Activated naive CD4-positive, alpha-beta T cell treated with Interleukin-2 at 50 U/mL for 16 hours (primary cell): ENCODE measurements around the gene TMEM171.

Source experiments
- DNase-seq: peaks from one replicate; pipeline ENCODE4 v3.0.0-alpha.2; 2020

Gene TMEM171, protein sequence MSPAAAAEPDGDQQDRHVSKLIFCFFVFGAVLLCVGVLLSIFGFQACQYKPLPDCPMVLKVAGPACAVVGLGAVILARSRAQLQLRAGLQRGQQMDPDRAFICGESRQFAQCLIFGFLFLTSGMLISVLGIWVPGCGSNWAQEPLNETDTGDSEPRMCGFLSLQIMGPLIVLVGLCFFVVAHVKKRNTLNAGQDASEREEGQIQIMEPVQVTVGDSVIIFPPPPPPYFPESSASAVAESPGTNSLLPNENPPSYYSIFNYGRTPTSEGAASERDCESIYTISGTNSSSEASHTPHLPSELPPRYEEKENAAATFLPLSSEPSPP

DNA sequence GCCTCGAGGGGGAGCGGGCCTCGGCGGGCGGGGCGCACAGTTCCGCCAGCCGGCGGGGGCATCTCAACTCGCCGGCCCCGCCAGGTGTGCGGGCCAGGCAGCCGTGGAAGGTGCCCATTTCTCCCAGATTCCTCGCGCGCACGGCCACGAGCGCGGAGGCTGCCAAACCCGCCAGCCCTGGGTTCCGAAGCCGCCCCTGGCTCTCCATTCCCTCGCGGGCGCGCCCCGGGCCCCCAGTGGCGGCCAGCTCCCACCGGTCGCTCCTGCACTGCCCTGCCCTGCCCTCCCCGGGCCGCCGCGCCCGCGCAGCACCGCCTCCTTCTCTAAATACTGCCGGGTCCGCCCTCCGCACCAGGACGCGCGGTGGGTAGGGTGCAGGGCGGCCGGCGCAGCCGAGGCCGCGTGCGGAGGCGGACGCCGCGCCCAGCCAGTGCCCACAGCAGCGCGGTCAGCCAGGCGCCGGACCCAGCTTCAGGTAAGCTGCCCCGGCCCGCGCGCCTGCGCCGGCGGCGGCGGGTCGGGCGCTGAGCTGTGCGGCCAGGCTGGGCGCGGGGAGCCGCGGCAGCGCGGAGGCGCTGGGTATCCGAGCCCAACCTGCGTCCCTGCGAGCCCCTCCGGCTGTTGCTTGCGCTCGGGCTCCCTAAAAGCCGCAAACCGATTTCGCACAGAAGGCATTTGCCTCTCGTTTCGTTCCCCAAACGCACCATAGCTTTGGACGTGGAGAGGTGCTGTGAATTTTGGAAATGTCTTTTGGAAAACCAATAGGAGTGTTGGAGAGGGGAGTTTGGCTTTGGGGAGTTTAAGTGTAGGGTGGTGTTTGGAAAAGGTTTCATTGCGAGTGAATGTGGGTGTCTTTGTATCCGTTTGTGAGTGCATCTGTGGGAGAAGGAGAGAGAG is at the start of gene TMEM171:
TMEM171 (plus strand) TSS at position 354 of the 897 bp plus-strand sequence. CDS start 2,799 bp downstream, outside the sequence.
- DNase-seq, result no peak

DNA sequence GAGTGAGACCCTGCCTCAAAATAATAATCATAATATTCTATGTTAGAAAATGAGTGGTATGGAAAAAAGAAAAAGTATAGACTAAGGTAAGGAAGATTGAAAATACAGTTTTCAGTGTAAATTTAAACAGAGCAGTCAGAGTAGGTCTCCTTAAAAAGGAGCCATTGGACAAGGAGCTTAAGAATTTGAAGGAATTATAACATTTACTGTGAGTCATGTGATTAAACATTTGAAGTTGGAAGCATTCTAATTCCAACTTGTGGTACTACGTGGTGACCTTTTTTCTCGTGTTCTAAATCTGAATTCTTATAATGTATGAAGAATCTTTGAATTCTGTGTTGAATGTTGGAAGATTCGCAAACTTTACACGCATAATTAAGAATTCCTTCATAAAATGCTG is 39.3 kb upstream of the TMEM171 start:
- DNase-seq, result no peak

DNA sequence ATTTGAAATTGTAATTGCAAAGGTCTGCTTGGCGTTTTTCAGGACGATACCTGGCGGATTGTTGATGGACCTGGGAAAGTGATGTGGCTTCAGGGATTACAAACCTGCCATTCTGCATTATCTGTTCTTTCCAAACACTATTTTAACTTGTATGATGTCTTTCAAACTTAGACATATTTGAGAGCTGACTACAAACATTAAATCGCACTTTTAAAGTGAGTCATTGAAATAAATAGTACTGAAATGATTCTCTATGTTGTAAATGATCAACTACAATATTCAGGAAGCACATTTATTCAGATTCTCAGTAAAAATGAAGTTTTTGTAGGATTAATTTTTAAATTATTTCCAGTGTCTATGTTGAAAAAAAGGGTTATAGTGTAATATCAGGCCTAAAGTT is 32.3 kb upstream of the TMEM171 start:
- no peak for DNase-seq

DNA sequence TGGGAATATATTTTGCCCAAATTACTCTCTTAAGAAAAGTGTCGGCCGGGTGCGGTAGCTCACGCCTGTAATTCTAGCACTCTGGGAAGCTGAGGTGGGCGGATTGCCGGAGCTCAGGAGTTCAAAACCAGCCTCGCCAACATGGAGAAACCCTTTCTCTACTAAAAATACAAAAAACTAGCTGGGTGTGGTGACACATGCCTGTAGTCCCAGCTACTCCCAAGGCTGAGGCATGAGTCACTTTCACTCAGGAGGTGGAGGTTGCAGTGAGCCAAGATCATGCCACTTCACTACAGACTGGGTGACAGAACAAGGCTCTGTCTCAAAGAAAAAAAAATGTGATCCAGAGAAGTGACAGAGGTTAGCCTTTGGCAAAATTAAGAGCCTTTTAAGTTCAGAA is 26.4 kb upstream of the TMEM171 start:
- DNase-seq, result no peak

DNA sequence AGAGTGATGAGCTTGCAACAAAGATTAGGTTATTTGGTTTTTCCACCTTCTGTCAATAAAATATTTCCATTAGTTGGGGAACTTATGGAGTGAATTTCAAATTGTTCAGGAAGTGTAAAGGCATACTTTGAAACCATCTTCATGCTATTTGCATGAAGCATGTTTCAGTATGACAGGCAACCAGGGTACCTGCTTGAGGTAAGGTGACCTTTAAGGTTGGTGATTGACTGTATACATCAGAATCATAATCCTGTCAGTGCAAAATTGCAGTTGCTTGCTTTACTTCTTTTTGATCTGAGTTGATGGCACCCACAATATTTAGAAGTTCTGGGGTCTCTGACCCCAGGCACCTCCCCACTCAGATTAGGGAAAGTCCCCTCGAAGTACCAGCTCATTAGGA is 26.0 kb upstream of the TMEM171 start:
- DNase-seq, result no peak

DNA sequence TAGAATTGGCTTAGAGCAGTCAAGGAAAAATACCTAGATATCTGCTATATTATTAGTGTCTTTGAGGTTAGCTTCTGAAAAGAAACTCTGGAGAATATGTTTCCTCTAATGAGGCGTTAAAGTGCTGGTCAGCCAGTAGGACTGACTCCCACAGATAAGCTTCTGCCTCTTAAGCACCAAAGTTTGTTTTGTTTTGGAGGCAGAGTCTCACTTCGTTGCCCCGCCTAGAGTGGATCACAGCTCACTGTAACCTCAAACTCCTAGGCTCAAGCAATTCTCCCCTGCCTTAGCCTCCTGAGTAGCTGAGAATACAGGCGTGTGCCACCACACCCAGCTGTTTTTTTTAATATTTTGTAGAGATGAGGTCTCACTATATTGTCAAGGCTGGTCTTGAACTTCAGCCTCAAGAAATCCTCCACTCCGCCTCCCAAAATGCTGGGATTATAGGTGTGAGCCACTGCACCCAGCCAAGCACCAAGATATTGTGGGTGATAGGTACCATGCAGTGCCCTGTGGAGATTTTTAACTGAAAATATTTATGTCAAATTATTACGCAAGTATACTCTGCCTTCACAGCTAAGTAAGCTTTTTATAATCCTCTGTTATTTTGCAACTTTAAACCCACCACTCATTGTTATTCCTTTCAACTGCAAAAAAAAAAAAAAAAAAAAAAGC is 24.7 kb upstream of the TMEM171 start:
- DNase-seq, result no peak

DNA sequence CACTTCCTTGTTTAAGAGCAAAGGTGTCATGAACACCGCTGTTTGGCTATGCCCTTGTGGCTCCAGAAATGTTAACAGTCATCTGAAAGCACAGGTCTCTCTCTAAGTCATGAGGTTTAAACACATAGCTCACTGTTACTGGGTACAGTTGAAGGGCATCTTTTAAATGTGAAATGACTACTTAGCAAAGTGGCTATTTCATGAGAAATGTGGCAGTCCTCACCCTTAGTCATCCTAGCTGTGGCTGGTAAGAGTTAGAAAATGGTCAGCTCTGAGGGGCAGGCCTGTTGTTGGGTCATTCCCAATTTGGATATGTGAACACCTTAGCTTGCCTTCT is 24.2 kb upstream of the TMEM171 start:
- DNase-seq, result no peak

DNA sequence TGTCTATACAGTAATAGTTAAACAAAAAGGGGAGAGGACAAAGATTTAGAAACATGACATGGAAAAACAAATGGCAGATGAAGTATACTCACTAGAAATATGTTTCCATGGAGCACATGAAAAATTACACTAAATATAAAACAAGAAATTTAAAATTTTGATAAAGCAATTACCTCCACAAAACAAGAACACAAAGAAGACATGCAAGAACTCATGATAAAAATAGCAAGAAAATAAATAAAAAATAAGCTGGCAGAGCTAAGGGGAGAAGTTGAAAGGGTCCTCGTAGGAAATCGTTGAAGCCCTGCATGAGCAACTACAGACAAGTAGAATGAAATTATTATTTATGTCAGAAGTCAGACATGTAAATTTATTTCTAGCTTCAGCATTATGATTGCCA is 22.6 kb upstream of the TMEM171 start:
- DNase-seq, result no peak

DNA sequence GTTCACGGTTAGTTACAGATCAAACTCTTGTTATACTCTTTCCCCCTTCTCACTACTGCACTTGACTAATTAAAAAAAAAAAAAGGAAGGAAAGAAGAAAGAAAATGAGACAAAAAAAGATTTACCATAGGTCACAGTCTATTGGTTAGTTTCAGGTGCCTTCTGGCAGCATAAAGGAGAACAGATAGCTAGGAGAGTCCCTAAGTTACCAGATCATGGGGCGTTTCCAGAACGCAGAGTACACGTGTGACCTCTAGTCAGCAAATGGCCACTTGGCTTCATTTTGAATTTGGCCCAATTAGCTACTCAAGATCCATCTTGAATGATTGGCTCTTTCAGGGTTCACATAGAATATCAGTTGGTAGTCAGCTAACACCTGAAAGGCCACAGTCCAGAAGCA is 20.3 kb upstream of the TMEM171 start:
- DNase-seq, result no peak

DNA sequence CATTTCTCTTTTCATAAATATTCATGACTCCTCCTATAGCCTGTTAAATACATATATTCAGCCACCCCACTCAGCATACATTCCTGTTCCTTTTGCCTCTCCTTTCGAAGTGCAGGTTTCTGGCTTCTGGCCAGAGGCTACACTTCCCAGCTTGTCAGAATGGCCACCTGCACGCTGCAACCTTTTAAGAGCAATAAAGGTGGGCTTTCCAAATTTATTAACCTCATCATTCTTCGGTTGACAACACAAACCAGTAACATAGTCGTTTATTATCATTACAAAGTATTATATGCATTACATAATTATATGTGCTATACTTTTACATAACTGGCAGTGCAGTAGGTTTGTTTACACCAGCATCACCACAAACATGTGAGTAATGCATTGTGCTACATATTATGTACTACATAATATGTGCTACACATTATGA is 16.5 kb upstream of the TMEM171 start:
- DNase-seq, result no peak

DNA sequence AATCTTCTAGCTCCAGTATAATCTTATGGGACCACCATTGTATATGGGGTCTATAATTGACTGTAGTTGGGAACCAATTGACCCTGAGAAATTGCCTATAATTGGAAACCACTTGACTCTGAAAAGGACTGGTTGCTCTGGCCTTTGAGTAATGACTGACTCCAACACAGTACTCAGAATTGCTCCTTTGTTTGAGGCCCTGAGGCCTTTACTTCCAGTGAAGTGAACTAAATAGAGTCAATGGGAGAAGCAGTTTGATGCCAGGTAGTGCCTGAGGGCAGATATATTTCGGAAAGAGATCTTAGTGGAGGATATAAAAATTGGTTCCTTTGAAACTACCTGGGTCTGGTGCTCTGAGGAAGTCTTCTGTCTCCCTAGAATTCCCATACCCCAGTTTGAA is 16.0 kb upstream of the TMEM171 start:
- no peak for DNase-seq

DNA sequence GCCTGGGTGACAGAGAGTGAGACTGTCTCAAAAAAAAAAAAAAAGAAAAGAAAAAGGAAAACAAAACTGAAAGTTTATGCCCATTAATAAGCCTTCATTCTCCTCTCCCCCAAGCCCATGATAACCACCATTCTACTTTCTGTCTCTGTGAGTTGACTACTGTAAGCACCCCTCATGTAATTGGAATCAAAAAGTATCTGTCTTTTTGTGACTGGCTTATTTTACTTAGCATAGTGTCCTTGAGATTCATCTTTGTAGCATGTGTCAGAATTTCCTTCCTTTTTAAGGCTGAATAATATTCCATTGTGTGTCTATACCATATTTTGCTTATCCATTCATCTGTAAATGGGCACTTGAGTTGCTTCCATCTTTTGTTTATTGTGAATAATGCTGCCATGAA is 14.0 kb upstream of the TMEM171 start:
- DNase-seq, result no peak

DNA sequence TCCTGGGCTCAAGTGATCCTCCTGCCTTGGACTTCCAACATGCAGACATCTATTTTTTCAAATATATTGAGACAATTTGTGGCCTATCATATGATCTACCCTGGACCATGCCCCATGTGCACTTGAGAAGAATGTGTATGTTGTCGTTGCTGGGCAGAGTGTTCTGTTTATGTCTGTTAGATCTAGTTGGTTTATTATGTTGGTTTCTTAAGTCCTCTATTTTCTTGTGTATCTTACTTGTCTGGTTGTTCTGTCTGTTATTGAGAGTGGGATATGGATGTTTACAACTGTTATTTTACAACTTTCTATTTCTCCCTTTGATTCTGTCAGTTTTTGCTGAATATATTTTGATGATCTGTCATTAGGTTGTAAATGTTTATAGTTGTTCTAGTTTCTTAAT is 10.2 kb upstream of the TMEM171 start:
- no peak for DNase-seq

DNA sequence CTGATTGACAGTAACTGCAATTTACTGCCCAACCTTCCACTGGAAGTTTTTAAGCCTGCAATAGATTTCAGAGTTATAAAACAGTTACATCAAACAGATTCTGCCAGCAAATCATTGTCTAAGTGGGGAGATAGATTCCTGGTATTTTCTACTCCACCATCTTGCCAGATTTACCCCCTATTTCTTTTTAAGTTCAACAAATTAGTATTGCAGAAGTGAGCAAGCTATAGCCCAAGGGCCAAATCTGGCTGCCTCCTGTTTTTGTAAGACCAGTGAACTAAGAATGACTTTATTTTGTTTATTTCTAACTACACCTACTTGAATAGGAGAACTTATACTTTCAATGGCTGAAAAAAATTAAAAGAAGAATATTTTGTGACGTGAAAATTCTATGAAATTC is 8.8 kb upstream of the TMEM171 start:
- DNase-seq, result no peak

DNA sequence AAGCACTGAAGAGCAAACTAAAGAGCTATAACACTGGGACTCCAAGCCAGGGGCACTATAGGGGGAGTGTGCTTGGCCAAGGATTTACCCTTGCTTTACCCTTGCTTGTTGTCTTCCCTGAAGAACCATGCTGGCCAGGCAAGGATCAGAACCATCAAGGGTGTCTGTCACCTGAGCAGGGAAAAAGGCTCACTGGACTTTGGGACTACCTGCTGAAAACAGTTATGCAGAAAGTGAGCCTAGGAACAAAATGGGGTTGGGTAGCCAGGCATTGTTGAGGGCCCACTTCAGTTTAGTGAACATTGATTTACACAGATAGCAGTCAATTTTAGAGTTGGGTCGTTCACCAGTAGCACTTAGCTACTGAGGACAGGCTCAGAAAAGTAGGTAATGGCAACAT is 8.0 kb upstream of the TMEM171 start:
- no peak for DNase-seq

DNA sequence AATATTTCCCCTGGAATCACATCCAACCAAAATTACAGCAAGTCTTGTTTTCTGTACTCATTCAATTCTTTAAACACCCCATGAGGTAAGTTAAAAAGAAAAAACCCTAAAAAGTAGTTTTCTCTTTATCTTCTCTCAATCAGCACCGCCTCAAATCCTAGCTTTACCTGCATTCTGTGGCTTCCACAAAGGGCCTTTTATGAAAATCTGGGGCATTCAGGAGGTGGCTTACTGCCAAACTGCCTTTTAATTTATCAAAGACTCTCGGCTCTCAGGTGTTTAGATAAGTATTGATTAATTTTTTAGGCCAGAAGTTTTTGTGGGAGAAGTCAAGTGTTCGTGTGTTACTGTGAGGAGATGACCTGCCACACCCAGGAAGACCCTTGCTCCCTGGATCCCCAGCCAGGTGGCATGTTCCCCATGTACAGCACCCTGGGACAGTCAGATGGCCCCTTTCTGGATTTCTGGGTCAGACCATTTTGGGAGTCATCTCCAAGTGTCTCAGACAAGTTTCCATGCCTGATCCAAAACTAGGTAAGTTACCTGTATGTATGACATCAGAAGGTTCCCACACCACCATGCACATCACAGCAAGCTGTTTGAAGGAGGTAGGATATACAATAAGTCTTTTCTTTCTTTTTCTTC is 6.2 kb upstream of the TMEM171 start:
- DNase-seq, result no peak

DNA sequence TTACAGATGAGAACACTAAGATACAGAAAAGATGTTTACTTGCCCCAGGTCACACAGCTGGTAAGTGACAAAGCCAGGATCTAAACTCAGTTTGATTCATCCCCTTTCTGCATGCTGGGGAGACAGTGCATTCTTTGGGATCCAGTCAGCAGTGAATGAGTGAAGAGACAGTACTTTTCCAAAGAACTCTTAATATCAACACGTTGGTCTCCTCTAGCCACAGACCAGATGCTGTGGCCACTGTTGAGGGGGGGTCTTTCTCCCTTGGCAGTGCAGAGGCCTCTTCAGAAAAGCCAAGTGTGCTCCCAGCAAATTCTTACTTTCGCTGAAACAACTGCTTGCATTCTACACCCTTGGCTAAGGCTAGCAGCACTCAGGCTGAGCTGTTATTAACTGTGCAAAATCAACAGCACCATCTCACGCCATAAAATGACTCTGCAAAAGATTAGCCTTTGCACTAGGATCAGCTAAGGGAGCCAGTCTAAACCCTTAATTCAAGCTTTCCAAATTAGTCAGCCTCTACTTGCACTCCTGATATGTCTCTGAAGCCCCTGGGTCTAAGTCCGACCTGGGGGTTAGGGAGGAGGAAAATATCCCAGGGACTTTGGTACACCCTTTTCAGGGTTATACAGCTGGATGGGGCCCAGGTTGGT is 4.8 kb upstream of the TMEM171 start:
- no peak for DNase-seq

DNA sequence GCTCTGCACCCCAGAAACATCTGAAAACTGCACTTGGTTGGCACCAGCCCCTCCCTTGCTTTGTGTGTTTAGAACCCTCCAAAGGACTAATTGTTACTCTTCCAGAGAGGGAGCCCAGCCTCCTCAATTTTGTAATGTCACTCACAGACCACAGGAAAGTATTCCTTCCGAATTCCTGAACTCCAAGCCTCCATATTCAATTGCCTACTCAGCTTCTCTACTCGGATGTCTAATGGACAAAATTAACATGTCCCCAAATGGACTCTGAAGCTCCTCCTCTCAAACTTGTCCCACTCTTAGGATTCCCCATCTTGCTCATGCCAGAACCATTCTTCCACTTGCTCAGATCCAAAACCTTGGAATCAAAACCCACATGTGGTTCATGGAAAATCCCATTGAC is 3.9 kb upstream of the TMEM171 start:
- no peak for DNase-seq

DNA sequence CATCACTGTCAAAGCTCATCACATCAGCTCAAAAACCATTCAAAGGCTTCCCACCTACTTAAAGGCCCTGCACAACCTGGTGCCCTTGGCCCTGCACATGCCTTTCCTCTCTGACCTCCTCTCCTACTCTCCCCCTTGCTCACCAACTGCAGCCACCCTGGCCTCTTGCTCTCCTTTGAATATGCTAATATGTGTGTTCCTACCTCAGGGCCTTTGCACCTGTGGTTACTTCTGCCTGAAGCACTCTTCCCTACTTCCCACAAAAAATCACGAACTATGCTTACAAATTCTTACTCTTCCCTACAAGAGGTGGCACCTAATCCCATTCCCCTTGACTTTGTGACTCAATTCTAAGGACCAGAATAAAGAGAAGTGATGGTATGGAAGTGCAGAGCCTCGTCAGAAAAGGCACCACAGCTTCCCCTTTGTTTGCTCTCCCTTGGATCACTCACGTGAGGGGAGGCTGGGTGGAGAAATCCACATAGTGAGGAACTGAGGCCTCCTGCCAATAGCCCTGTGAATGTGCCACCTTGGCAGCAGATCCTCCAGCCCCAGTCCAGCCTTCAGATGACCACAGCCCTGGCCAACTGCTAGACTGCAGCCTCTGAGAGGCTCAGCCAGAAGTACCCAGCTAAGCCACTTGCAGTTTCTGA is 3.2 kb upstream of the TMEM171 start:
- no peak for DNase-seq

DNA sequence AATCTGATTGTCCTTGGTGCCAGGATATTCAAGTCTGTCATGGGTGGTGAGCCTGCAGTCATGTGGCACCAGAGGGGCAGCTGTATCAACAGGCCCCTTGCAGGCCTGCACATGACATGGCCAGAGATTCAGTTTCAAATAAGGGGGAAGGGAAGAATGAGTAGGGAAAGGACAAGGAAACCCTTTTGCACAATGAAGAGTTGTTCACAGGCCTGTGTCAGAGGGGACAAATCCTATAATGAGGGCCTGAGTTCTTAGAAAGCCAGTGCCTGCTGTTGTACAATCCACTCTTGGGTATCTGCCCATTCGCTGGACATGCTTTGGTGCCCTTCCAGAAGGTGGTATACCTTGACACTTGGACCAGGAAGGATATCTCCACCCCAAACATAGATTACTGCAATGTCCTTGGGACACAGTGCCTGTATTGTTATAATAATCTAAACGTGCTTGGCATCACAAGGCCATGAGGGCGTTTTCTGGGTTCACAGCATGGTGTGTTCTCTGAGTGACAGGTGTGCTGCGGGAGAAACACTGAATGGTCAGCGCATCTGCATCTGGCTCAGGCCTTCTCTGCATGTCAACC is 1.9 kb upstream of the TMEM171 start:
- no peak for DNase-seq

DNA sequence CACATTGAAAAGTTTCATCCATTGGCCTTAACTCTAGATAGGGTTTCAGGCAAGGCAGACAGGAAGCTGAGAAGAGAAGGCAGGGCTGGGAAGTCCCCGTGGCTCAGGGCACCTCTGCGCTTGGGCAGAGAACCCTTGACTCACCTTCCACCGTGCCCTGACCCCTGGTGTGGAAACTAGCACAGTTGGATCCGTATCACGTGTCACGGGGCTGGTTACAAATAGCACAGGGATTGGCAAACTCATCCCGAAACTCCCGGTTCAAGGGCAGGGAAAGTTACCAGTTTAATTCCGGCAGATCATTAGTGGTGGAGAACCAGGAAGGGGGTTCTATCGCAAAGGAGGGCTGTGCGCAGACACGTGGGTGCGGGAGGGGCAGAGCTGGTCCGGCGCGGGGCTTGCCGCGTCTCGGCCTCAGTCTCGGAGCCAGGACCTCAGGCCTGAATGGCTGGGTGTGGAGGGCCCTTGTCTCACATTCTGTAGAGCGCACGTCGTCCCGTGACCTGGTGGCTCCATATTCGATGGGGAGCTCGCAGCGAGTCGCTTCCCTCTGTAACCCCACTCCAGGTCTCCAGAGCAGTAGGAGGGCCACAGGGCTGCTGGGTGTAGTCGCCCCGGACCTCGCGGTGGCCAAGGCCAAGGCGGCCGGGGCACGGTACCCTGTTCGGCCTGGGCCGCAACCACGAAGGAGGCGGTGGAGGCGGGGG is 771 bp upstream of the TMEM171 start:
- no peak for DNase-seq
